GM19372 (cell line): ENCODE results near the gene SGTA.

ENCODE experiments used
- ATAC-seq: cut with Tn5 transposase; IDR thresholded peaks from one replicate; pipeline ENCODE4 v1.9.1; 2021; ENCODE audit warnings: mild to moderate bottlenecking, low read depth, moderate library complexity; ENCODE audit not compliant: unreplicated experiment

SGTA gene

DNA sequence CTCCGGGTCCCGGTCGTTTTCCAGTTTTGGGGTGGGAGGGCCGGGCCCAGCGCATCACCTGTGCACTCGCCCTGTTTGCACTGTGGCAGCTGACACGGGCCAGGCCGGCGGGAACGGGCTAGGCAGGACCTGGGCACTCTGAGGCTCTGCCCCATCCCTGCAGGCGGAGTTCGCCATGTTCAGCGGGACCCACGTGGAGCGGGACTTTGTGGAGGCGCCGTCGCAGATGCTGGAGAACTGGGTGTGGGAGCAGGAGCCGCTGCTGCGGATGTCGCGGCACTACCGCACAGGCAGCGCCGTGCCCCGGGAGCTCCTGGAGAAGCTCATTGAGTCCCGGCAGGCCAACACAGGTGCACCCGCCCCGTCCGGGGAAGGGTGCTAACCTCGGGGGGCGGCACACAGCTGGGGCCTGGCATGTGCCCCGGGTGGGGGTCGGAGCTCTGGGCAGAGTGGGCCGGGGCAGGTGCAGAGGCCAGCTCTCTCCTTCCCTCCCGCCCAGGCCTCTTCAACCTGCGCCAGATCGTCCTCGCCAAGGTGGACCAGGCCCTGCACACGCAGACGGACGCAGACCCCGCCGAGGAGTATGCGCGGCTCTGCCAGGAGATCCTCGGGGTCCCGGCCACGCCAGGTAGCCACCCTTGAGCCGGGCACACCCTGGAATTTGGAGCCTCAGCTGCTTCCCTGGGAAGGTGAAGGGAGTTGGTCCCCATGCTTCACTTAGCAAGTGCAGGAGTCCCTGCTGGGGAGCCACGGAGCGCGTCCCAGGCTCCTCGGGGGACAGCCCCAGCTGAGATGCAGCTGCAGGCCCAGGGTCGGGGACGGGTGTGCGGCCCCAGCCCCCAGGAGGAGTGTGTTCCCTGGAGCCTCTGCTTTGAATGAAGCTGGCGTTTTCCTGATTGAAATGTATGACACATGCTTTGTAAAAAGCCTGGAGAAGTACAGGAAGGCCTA, 27.3 kb upstream of the SGTA start:
- ATAC-seq: no peak

DNA sequence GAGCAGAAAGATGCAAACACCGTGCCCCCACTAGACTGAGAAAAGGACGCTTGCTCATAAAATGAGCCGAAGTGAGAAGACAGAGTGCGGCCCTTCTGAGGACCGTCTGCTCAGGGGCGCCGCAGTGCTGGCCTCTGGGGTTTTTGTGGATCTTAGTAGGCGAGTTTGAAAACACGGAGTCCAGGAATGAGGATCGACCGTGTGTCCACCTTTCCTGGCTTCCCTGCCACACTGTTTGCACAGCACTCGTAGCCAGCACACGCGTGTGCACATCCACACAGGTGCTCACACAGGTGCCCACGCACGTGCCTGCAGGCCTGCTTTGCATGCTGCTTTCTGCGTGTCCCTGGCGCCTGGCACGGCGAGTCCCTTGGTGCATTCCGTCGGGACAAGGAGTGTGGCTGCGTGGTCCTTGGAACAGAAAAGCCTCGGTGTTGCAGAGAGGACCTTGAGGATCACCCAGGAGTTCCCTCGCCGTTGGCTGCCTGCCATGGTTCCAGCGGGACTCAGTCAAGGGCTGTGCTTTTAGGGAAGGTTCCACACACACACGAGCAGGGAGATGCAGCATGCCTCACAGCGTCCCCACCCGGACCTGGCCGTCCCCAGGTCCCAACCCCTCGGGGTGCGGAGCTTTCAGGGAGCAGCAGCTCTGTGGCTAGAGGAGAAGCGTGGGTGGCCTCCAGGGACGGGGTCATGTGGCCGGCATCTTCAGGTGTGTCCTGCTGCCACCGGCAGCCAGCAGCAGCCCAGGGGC, 26.5 kb upstream of the SGTA start:
- ATAC-seq: no peak

DNA sequence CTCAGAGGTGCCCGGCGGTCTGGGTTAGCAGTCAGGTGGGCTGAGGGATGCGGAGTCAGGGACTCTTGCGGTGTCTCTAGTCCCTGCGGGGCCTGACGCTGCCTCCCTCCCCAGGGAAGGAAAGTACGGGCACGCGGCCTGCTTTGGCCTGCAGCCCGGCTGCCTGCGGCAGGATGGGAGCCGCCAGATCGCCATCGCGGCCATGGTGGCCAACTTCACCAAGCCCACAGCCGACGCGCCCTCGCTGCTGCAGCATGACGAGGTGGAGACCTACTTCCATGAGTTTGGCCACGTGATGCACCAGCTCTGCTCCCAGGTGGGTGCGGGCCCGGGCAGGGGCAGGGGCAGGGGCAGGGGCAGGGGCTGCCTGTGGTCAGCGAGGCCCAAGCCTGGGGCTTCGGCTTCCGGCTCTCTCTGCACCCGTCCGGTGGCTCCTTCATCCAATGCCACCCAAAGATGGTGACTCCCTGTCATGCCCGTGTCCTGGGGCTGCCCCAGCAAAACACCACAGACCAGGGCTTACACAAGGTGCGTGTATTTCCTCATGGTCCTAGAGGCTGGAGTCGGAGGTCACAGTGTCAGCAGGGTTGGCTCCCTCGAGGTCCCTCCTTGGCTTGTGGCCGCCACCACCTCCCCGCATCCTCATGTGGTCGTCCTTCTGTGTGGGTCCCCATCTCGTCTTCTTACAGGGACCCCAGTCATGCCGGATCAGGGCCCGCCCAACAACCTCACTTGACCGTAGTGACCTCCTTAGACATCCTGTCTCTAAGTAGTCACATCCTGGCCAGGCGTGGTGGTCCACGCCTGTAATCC, 25.3 kb upstream of the SGTA start:
- no peak for ATAC-seq

DNA sequence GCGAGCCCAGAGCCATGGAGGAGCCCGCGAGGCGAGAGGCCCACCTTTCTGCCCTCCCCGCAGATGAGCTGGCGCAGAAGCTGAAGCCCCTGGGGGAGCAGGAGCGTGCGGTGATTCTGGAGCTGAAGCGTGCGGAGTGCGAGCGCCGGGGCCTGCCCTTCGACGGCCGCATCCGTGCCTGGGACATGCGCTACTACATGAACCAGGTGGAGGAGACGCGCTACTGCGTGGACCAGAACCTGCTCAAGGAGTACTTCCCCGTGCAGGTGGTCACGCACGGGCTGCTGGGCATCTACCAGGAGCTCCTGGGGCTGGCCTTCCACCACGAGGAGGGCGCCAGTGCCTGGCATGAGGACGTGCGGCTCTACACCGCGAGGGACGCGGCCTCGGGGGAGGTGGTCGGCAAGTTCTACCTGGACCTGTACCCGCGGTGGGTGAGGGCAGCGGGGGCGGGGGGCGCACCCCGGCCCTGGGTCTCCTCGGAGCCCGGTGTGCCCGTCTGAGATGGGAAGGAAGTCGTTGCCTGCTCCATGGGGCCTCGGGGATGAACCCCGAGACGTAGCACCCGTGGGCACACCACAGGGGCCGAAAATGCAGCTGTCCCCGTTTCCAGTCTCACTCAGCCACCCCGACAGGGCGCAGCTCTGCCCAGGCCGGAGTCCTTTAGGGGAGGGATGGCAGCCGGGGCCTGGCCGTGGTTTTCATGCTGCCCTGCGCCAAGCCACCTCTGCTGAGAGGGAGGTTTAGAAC, 24.5 kb upstream of the SGTA start:
- ATAC-seq: no peak

DNA sequence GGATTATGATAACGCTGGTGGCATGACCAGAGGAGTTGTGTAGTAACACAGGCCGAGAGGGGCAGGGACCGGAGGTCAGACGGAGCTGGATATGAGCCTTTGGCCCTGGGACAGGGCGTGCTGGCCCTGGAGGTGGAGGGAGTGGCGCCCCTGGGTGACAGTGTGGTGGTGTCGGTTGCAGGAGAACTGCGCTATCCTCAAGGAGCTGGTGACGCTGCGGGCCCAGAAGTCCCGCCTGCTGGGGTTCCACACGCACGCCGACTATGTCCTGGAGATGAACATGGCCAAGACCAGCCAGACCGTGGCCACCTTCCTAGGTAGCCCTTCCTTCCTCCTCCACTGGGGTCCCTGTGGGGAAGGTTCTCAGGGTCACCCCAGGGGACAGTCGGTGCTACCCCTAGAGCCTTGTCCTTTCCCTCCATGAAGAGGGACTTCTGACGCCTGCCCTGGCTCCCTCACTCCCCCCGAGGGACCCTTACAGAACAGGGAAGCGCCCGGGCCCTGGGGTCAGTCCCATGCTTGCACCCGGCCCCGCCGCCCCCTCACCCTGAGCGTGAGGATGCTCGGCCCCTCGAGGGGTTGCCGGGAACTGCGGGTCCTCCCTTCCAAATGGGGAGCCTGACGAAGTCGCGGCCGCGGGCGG, 23.8 kb upstream of the SGTA start:
- no peak for ATAC-seq

DNA sequence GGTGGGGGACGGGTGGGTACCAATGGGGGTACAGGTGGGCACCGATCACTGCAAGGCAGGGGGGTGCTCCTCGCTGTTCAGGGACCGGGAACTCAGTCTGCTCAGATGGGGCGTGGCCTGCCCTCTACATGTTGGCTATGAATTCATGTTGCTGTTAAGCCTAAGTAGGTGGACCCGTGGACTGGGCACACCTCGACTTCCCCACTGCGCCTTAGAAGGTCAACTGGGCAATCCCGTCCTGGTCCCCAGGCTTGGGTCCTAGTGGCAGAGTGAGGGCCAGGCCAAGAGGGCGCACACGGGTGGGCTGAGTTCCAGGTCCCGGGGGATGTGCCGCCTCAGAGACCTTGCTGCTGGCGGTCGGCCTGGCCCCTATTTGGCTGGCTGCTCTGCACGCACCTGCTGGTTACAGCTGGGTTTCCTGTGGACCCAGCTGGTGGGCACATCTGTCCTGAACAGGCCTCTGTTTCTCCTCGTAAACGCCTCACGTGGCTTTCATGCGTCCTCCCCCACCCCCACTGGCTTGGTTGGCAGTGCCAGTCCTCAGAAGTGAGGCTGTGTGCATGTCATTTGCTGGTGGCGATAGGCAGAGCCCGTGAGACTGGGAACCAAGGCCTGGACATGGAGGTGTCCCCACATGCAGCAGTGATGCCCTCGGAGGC, 23.0 kb upstream of the SGTA start:
- no peak for ATAC-seq

DNA sequence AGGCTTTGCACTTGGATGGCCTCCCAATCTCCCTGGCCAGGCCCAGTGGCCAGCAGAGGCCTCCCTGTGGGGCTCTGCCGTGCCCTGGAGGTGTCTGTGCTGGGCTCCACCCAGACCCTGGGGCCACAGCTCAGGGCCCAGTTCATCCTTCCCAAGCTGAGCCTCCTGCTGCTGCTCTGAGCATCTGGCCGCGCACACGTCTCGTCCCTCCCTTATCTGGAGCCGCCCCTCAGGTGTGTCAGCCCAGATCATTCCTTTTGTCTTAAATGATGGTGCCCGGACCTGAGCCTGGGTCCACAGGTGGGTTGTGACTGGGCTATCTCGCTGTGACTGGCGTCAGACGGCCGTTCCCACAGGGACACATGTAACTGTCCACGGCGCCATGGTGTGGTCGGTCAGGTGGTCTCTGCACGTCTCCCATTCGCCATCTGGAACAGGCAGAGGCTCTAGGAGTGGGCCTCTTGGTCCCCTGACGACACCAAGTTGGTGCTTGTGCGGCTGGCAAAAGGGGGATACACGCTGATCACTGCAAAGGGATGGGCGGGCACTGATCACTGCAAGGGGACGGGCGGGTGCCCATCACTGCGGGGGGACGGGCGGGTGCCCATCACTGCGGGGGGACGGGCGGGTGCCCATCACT, 22.3 kb upstream of the SGTA start:
- ATAC-seq: no peak

DNA sequence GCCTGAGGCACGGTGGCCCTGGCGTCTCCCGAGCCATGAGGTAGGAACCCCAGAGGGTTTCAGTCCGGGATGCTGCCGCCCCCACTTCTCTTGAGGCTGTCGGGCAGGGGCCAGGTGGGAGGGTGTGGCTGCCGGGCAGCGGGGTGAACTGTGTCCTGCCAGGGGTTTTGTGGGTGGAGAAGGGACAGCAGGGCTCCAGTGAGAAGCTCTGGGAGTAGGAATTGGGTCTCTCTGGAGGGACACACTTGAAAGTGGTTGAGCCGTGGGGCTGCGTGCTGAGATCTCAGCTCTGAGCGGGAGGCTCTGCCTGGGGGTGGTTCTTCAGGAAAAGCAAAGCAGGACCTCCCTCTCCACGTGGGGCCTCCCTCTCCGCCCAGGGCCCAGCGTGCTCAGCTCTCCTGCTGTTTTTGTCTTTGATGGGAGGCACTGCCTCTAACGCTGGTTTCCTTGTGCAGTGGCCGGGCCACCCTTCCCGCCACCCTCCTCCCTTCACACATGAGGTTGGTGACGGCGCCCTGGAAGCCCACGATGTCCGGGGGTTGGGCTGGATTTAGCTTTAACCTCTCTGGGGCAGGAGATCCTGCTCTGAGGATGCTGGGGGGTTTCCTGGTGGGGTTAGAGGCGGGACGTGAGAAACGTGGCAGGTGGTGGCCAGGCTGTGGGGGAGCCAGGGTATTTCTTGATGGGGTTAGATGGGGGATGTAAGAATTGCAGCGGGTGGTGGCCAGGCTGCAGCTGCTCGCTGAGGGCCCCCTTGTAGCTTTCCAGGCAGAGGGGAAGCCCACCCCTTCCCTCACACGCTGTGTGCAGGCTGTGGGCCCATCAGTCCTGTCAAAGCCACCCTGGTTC, 21.3 kb upstream of the SGTA start:
- ATAC-seq: no peak

DNA sequence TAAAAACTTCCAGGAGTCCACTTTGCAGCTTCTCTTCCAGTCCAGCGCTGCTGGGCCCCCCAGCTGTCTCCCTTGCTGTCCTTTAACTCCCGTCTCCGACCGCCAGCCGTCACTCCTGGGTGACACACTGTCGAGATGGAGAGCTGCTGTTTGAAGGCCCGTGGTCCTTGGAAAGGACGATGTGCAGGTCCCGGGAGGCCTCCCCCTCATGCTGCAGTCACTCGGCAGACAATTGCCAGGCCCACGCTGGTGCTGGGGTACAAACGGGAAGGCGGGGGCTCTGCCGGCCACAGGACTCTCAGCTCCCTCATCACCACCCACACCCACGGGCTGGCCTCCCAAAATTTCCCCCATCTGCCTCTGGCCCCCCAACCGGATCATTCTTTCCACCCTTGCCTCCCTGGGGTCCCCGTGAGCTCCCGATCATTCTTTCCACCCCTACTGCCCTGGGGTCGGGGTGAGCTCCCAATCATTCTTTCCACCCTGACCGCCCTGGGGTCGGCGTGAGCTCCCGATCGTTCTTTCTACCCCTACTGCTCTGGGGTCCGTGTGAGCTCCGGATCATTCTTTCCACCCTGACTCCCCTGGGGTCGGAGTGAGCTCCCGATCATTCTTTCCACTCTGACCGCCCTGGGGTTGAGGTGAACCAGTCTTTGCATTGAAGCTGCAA, 20.5 kb upstream of the SGTA start:
- no peak for ATAC-seq

DNA sequence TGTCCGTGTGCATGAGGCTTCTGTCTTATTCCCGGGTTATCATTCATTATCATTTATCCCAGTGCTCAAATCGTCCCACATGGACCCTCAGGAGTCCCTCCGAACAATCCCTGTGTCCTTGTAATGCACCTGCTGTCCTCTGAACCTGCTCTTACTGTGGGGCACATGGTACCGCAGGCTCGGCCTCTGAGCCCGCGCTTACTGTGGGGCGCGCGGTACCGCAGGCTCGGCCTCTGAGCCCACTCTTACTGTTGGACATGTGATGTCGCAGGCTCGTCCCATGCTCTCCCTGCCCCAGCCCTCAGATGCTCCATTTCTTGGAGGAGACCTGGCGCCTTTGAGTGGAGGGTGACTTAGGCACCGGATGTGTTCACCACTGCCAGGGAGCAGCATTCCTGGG, 19.8 kb upstream of the SGTA start:
- ATAC-seq: no peak

DNA sequence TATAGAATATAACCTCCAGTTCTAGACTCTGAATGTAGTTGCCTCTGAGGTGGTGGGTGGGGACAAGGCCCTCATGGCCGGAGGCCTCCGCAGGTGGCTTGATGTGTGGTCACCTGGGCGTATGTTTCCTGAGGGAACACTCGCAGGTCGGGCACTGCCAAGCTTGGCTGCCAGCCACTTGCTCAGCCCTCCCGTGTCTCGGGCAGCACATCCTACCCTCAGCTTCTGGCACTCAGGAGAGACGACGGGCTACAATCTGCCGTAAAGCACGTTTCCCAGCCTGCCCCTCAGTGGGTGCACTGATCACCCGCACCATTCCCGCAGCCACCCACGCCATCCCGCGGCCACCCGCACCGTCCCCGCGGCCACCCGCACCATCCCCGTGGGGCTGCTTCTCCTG, 17.4 kb upstream of the SGTA start:
- ATAC-seq: no peak

DNA sequence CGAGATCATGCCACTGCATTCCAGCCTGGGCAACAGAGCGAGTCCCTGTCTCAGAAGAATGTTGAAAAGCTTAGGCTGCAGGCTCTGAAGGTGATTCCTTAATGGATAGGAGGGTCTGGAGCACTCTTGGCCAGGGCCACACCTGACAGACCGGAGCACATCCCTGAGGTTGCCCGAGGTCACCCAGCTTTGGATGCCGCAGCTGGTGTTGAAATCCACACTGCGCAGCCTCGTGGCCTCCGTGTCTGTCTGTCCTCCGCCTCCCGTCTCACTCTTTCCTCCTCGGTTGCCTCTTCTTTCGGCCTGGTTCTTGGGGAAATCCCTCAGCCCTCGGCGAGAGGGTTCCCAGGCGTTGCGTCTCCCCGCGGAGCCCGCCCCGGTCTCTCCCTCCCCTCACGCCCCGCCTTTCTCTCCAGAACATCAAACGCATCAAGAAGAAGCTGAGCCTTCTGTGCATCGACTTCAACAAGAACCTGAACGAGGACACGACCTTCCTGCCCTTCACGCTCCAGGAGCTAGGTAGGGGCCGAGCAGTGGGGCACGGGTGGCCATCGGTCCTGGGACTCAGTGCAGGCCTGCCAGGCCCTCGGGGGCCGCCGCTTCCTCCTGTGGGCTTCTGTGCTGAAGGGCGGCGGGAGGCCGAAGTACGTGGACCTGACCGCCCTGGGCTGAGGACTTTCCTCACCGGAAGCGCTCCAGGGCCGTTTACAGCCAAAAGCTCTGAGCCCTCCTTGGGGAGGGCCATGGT, 16.4 kb upstream of the SGTA start:
- ATAC-seq: no peak

DNA sequence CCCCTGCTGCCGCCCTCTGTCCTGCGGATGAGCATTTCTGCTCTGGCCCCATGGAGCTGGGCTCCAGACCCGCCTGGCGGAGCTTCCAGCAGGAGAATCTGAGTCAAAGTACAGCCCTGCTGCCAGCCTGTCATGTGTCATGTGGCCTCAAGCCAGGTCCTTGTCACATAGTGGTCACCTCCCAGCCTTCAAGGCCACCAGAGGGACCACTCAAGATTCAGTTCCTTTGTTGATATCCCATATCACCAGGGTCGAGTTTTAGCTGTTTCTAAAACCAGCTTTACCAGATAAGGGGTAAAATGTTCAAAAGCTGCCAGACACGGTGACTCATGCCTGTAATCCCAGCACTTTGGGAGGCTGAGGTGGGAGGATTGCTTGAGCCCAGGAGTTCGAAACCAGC, 15.7 kb upstream of the SGTA start:
- no peak for ATAC-seq

DNA sequence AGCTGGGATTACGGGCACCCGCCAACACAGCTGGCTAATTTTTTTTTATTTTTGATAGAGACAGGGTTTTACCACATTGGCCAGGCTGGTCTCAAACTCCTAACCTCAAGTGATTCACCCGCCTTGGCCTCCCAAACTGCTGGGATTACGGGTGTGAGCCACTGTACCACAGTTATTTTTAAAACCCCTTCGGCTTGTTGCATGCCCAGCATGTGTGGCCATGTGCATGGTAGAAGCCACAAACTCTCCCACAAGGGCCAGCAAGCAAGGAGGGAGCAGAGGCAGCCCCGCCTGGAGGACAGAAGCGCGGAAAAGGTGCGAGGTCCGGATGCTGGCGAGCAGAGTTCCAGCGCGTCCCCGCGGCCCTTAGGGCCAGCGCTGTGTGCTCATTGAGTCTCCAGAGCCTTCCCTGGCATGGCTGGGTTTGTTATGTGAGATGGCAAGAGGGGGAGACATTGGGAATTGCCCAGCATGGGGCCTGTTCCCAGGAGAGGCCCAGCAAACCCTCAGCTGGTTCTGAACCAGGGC, 15.1 kb upstream of the SGTA start:
- ATAC-seq: no peak

DNA sequence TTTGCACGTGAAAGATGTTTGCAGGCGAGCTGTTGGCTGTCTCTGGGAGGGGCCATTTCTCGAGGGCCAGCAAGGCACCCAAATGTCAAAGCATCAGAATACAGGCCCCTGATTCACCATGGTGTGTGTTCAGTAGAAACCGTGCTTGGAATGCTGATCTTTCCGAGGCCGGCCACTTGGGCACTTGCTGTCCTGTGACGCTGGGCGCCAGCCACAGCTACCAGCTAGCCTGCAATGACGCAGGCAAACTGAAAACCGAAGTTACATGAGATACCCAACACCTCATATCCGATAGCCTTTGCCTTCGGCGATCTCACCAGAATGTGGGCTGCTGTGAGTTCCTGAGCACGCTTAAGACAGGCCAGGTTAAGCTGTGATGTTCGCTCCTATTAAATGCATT, 14.2 kb upstream of the SGTA start:
- ATAC-seq: no peak

DNA sequence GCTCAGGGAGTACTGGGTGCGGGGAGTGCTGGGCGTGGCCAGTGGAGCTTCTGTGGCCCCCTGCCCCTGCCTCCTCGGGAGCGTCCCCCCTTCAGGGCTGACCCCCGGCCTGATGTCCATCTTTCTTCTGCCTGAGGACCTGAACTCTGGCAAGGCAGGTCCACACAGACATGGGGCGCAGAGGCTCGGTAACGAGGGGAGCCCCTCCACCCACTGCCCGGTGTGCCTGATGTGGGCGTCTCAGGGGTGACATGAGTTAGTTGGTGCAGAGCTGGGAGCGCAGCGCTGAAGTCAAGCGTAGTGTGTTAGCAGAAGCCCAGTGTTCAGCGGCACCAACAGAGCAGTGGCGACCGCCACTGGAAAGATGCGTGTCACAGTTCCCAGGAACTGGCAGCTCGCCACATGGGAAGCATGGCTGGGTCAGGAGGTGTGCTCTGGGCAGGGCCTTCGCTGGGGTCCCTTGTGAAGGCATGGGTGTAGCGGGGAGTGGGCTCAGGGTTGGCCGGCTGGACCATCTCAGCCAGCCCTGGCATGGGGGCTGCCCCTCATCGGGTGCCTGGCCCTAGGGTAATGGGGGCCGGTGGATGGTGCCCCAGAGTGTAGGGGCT, 13.7 kb upstream of the SGTA start:
- no peak for ATAC-seq
